Left lung (tissue), 10 donors: ENCODE data around the gene TDG. TPM values are rescaled to one million over a fixed set of nuclear protein-coding genes. Genes with fewer than 3 reads are reported as not detected.

Experiments
- ATAC-seq: fragments of 200-7000 bp; cut with Tn5 transposase; one replicate; pipeline ENCODE4 v1.9.1; 2020; ENCODE audit warnings: moderate library complexity
- DNase-seq, 4 donors: peaks; one replicate each; pipeline ENCODE4 v3.0.0-alpha.2; 2013 to 2020
- H3K27ac ChIP-seq, 2 donors: fragments of 200-600 bp; sonication (generic) in 1 of 2; one replicate each; pipeline versions ENCODE4 v1.5.0 to v1.8.0; 2020 to 2021
- H3K27me3 ChIP-seq, 2 donors: fragments of 200-600 bp; sonication (generic) in 1 of 2; one replicate each; pipeline versions ENCODE4 v1.5.0 to v1.8.0; 2020 to 2021
- H3K36me3 ChIP-seq, 2 donors: fragments of 200-600 bp; sonication (generic) in 1 of 2; one replicate each; pipeline versions ENCODE4 v1.5.0 to v1.8.0; 2020 to 2021
- H3K4me1 ChIP-seq, 2 donors: fragments of 200-600 bp; one replicate each; pipeline ENCODE4 v1.8.0; 2021
- H3K4me3 ChIP-seq, 2 donors: fragments of 200-600 bp; sonication (generic) in 1 of 2; one replicate each; pipeline versions ENCODE4 v1.5.0 to v1.8.0; 2020 to 2021; ENCODE audit warnings: mild to moderate bottlenecking in 1 of 2
- H3K9me3 ChIP-seq, 2 donors: fragments of 200-600 bp; sonication (generic) in 1 of 2; one replicate each; pipeline versions ENCODE4 v1.5.0 to v1.8.0; 2020 to 2021
- intact Hi-C, 2 donors: fragments of 100-400 bp; cut with DNase I; formaldehyde crosslinking; loops; one replicate each; pipeline versions ENCODE4 v1.11.2 to v1.14.2; 2022
- polyA plus RNA-seq, 6 donors: library from polyadenylated mRNA; unstranded; fragments of 120-200 nt; gene quantifications; one replicate each; pipeline ENCODE4 v1.2.1, GENCODE V29; 2013; ENCODE audit not compliant: insufficient read length in 6 of 6
- total RNA-seq, 2 donors: library from RNA; stranded (reverse); fragmentation: NEBNext Ultra II Directional; extraction: Animal tissue kit (Norgen Biotek cat#: 25700); gene quantifications; one replicate each; pipeline ENCODE4 v1.2.1, GENCODE V29; 2021
- TF ChIP-seq, protein P1 (sequence below), 2 donors: fragments of 200-600 bp; sonication (generic) in 1 of 2; IDR thresholded peaks; one replicate each; pipeline versions ENCODE4 v1.5.0 to v1.8.0; 2021; ENCODE audit warnings: antibody characterized with exemption in 2 of 2
- donor health status: DM: no; HTN: yes; CAD: no.
- donor health status: DM: no; HTN: no; CAD: no.

Gene TDG
- total and polyA plus RNA-seq, 8 donors: 20.5 to 61.2 (median 48.7) TPM

DNA sequence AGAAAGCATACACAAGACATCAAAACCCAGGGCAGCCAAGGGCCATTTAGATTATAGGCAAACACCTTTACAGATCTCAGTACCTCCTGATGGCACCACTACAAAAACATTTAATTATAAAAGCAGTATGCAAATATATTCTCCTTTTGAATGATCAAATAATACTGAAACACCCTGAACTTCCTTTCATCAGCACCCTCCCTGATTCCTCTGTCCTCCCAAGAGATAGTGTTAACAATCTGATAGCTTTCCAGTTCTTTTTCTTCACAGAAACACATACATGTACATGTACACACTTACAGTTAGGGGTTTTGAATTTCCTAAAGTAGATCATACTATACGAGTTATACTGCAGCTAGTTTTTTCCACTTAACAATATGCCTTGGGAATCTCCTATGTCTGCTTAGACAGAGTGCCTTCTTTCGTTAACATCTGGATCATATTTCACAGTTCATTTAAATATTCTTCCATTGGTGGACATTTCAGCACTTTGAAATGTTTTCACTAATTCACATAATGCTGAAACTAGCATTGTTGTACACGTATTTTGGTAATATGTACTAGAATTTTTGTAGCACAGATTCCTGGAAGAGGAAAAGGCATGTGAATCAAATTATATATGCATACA lies 35.2 kb downstream of the TDG start:
- H3K27ac ChIP-seq: no peak overlapping the region
- H3K36me3 ChIP-seq: no peaks in the 10 kb centered on the region
- H3K4me3 ChIP-seq: no peak overlapping the region
- TF ChIP-seq, protein P1, sequence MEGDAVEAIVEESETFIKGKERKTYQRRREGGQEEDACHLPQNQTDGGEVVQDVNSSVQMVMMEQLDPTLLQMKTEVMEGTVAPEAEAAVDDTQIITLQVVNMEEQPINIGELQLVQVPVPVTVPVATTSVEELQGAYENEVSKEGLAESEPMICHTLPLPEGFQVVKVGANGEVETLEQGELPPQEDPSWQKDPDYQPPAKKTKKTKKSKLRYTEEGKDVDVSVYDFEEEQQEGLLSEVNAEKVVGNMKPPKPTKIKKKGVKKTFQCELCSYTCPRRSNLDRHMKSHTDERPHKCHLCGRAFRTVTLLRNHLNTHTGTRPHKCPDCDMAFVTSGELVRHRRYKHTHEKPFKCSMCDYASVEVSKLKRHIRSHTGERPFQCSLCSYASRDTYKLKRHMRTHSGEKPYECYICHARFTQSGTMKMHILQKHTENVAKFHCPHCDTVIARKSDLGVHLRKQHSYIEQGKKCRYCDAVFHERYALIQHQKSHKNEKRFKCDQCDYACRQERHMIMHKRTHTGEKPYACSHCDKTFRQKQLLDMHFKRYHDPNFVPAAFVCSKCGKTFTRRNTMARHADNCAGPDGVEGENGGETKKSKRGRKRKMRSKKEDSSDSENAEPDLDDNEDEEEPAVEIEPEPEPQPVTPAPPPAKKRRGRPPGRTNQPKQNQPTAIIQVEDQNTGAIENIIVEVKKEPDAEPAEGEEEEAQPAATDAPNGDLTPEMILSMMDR (IDR thresholded peaks at IDR 0.05): no peak
- no peaks in the 10 kb centered on the region for H3K9me3 ChIP-seq
- no peak for DNase-seq
- no peaks in the 10 kb centered on the region for H3K4me1 ChIP-seq
- no peak for ATAC-seq
- no peaks in the 10 kb centered on the region for H3K27me3 ChIP-seq
- intact Hi-C loops: no loop called here

DNA sequence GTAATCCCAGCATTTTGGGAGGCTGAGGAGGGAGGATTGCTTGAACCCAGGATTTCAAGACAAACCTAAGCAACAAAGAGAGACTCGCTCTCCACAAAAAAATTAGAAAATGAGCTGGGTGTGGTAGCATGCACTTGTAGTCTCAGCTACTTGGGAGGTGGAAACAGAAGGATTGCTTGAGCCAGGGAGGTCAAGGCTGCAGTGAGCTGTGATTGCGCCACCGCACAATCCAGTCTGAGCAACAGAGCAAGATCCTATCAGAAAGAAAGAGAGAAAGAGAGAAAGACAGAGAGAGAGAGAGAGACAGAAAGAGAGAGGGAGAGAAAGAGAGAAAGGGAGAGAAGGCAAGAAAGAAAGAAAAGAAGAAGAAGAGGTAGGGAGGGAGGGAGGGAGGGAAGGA lies 37.0 kb downstream of the TDG start:
- Histone ChIP-seq H3K4me1 (no peaks in the 10 kb centered on the region), H3K27ac (no peak overlapping the region), H3K36me3 (no peaks in the 10 kb centered on the region), H3K27me3 (no peaks in the 10 kb centered on the region), H3K4me3 (no peak overlapping the region), H3K9me3 (no peaks in the 10 kb centered on the region)
- ATAC-seq (no peak), DNase-seq (no peak)
- intact Hi-C loops: no loop called here
- TF ChIP-seq, protein P1 (IDR thresholded peaks at IDR 0.05): no peak

DNA sequence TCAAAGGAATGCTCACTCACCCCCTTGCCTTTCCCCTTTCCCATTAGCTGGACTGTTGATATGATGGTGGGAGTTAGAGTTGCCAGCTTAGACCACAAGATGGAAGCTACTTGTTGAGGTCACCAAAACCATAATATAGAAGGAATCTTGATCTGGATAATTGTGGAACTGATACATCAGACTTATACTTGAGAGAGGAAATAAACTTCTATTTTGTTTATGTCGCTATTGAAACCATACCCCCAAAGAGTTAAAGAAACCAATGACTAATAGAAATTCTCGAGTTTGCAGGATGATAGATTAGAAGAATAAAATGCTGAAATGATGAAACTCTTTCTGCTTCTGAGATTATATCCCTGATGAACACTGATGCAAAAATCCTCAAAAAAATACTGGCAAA lies 37.9 kb downstream of the TDG start:
- DNase-seq (no peak), ATAC-seq (no peak)
- TF ChIP-seq, protein P1 (IDR thresholded peaks at IDR 0.05): no peak
- Histone ChIP-seq H3K27ac (no peak overlapping the region), H3K36me3 (no peaks in the 10 kb centered on the region), H3K4me1 (no peaks in the 10 kb centered on the region), H3K9me3 (no peaks in the 10 kb centered on the region), H3K4me3 (no peak overlapping the region), H3K27me3 (no peaks in the 10 kb centered on the region)
- intact Hi-C loops: no loop called here

DNA sequence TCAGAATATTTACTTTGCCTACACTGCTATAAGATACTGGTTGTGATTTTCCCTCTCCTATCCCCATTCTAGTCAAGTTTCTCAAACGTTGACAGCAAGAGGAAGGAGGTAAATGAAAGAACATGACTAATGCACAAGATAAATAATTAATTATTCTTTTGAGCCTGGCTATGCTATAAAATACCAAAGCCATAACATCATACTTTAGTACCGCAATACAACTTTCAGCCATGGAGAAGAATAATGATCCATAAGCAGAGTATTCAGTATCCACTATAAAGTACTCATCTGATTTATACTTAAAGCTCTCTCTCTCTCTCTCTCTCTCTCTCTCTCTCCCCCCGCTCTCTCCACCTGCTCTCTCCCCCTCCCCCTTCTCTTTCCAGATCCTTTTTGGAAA lies 41.3 kb downstream of the TDG start:
- no peak for ATAC-seq
- intact Hi-C loops: no loop called here
- no peak for DNase-seq
- H3K36me3 ChIP-seq: no peaks in the 10 kb centered on the region
- no peaks in the 10 kb centered on the region for H3K27me3 ChIP-seq
- TF ChIP-seq, protein P1 (IDR thresholded peaks at IDR 0.05): no peak
- no peaks in the 10 kb centered on the region for H3K9me3 ChIP-seq
- H3K27ac ChIP-seq: no peak overlapping the region
- no peaks in the 10 kb centered on the region for H3K4me1 ChIP-seq
- H3K4me3 ChIP-seq: no peak overlapping the region

DNA sequence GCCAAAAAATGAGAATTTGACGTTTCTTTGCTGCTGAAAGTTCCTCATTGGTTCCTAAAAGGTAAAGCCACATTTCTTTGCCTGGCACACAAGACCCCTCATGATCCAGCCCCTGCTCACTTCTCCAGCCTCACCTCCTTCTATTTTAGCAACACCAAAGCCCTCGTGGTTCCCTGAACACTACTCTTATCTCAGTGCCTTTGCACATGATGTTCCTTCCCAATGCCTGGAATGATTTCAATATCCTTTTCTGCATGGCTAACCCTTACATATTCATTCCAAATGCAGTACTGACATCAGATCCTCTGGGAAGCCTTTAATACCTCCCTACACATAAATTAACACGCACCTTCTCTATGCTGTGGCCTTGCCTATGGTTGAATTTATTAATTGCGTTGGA lies 44.4 kb downstream of the TDG start:
- intact Hi-C loops: no loop called here
- H3K4me1 ChIP-seq: no peaks in the 10 kb centered on the region
- H3K27ac ChIP-seq: no peak overlapping the region
- TF ChIP-seq, protein P1 (IDR thresholded peaks at IDR 0.05): no peak
- no peak overlapping the region for H3K4me3 ChIP-seq
- no peak for ATAC-seq
- H3K27me3 ChIP-seq: no peaks in the 10 kb centered on the region
- no peak for DNase-seq
- no peaks in the 10 kb centered on the region for H3K9me3 ChIP-seq
- H3K36me3 ChIP-seq: peaks cover 0 to 3% of the 10 kb centered on the region in 2 donors
